Measurements from ENCODE around the gene CALHM5.

The CALHM5 gene

DNA sequence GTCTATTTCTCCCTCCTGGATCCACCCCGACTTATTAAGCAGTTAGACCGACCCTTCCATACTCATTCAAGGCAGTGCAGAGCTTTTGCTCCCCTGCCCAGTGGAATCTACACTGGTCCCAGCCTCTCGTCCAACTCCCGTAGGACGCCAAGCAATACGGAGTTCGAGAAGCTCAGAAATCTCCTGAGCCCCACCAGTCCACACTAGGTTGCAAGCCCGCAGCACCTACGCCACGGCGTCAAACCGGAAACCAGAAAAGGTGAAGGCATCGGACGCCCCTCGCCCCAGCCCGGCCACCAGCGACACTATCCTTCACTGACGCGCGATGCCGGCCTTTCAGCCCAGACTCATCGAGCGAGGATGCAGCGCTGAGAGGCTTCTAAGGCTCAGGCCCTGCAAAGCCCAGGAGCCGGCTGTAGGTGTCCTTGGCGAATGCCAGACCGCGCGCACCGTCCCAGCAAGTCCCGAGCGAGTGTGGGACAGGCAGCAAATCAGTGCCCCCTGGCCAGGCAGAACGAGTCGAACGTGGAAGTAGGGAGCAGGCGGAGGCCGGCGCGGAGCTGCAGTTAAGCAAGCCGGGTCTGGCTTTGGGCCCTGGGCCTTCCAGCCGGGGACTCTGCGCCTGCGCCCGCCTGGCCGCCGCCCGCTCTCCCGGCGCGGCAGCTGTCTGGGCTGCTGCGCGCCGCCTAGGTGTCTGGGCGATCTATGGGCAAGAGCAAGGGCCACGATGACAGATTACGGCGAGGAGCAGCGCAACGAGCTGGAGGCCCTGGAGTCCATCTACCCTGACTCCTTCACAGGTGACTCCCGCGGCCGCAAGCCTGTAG, 59.6 kb downstream of the CALHM5 start, which contains the start of gene RWDD1 (continued):
- TF ChIP-seq ZNF660 (tag by site-specific recombination; IDR thresholded peaks at IDR 0.05) (peak; percentile 95), SCRT2 (tag by site-specific recombination; IDR thresholded peaks at IDR 0.05) (peak; percentile 37), SP7 (tag by site-specific recombination; IDR thresholded peaks at IDR 0.05) (peak; percentile 92), EGR2 (tag by site-specific recombination; IDR thresholded peaks at IDR 0.05; ENCODE audit: low read depth) (no peak), BCL11B (tag by site-specific recombination; IDR thresholded peaks at IDR 0.05; ENCODE audit: low read depth) (no peak), SP3 (tag by site-specific recombination; IDR thresholded peaks at IDR 0.05) (peak; percentile 76), ZNF777 (tag by site-specific recombination; IDR thresholded peaks at IDR 0.05; ENCODE audit: borderline replicate concordance) (no peak), ZNF624 (tag by site-specific recombination; IDR thresholded peaks at IDR 0.05) (no peak), ZBTB8A (tag by site-specific recombination; IDR thresholded peaks at IDR 0.05) (peak; percentile 93), ZXDB (tag by site-specific recombination; IDR thresholded peaks at IDR 0.05) (peak; percentile 93), BCL11A (tag by site-specific recombination; IDR thresholded peaks at IDR 0.05; ENCODE audit: low read depth) (no peak), ZNF707 (tag by site-specific recombination; IDR thresholded peaks at IDR 0.05) (no peak), ZNF366 (tag by site-specific recombination; conservative IDR thresholded peaks at IDR 0.05) (peak; percentile 25; the same call in 1 of the 2 replicates), ZNF76 (tag by site-specific recombination; IDR thresholded peaks at IDR 0.05; ENCODE audit: borderline replicate concordance, low read depth) (peak; percentile 74), TRIM28 (IDR thresholded peaks at IDR 0.05; ENCODE audit: borderline replicate concordance, low read length) (peak; percentile 97), KLF10 (tag by site-specific recombination; IDR thresholded peaks at IDR 0.05) (0 out of 2 replicates have a peak, but pooled peaks have one; percentile 65), HOXC10 (CRISPR knock-in tag; IDR thresholded peaks at IDR 0.05) (peak; percentile 60; the same call in 1 of the 2 replicates), ZNF341 (tag by site-specific recombination; IDR thresholded peaks at IDR 0.05; ENCODE audit: low read depth) (no peak), ZBTB20 (tag by site-specific recombination; IDR thresholded peaks at IDR 0.05) (peak; percentile 97), ZNF16 (tag by site-specific recombination; IDR thresholded peaks at IDR 0.05; ENCODE audit: low read depth) (no peak), ZFP69B (tag by site-specific recombination; IDR thresholded peaks at IDR 0.05) (peak; percentile 34), ZNF629 (tag by site-specific recombination; IDR thresholded peaks at IDR 0.05) (peak; percentile 83), TCF7L2 (IDR thresholded peaks at IDR 0.05; ENCODE audit: borderline replicate concordance, low read depth, low read length) (peak; percentile 29; the same call in 1 of the 2 replicates), ZNF843 (tag by site-specific recombination; IDR thresholded peaks at IDR 0.05) (peak; percentile 83), REPIN1 (tag by site-specific recombination; IDR thresholded peaks at IDR 0.05; ENCODE audit: low read depth) (0 out of 2 replicates have a peak, but pooled peaks have one; percentile 16)
- TF ChIP-seq, protein P1, sequence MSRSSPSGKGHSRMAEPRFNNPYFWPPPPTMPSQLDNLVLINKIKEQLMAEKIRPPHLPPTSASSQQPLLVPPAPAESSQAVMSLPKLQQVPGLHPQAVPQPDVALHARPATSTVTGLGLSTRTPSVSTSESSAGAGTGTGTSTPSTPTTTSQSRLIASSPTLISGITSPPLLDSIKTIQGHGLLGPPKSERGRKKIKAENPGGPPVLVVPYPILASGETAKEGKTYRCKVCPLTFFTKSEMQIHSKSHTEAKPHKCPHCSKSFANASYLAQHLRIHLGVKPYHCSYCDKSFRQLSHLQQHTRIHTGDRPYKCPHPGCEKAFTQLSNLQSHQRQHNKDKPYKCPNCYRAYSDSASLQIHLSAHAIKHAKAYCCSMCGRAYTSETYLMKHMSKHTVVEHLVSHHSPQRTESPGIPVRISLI (tag by site-specific recombination; IDR thresholded peaks at IDR 0.05) = peak; percentile 61; the same call in 1 of the 2 replicates
- TF ChIP-seq, protein P2, sequence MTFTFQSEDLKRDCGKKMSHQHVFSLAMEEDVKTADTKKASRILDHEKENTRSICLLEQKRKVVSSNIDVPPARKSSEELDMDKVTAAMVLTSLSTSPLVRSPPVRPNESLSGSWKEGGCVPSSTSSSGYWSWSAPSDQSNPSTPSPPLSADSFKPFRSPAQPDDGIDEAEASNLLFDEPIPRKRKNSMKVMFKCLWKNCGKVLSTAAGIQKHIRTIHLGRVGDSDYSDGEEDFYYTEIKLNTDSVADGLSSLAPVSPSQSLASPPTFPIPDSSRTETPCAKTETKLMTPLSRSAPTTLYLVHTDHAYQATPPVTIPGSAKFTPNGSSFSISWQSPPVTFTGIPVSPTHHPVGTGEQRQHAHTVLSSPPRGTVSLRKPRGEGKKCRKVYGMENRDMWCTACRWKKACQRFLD (tag by site-specific recombination; IDR thresholded peaks at IDR 0.05) = peak; percentile 90
- TF ChIP-seq, protein P3, sequence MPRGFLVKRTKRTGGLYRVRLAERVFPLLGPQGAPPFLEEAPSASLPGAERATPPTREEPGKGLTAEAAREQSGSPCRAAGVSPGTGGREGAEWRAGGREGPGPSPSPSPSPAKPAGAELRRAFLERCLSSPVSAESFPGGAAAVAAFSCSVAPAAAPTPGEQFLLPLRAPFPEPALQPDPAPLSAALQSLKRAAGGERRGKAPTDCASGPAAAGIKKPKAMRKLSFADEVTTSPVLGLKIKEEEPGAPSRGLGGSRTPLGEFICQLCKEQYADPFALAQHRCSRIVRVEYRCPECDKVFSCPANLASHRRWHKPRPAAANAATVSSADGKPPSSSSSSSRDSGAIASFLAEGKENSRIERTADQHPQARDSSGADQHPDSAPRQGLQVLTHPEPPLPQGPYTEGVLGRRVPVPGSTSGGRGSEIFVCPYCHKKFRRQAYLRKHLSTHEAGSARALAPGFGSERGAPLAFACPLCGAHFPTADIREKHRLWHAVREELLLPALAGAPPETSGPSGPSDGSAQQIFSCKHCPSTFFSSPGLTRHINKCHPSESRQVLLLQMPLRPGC (tag by site-specific recombination; IDR thresholded peaks at IDR 0.05) = peak; percentile 59
- TF ChIP-seq, protein P4, sequence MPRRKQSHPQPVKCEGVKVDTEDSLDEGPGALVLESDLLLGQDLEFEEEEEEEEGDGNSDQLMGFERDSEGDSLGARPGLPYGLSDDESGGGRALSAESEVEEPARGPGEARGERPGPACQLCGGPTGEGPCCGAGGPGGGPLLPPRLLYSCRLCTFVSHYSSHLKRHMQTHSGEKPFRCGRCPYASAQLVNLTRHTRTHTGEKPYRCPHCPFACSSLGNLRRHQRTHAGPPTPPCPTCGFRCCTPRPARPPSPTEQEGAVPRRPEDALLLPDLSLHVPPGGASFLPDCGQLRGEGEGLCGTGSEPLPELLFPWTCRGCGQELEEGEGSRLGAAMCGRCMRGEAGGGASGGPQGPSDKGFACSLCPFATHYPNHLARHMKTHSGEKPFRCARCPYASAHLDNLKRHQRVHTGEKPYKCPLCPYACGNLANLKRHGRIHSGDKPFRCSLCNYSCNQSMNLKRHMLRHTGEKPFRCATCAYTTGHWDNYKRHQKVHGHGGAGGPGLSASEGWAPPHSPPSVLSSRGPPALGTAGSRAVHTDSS (tag by site-specific recombination; IDR thresholded peaks at IDR 0.05) = no peak
